GM20431 (cell line): ENCODE results near the gene COL4A3.

ENCODE experiments used
- in situ Hi-C: fragments of 300-500 bp; cut with MseI, MboI; formaldehyde crosslinking; loops from one replicate; pipeline ENCODE4 v1.15.0; 2020; ENCODE audit warnings: low sequenced_read_pairs; ENCODE audit not compliant: unreplicated experiment

The COL4A3 gene

GRCh38 chr2:227267410-227268115 lies 103.1 kb downstream of the COL4A3 start:
- in situ Hi-C loops: no loop called here

GRCh38 chr2:227280895-227281294 lies 116.5 kb downstream of the COL4A3 start:
- in situ Hi-C loops: no loop called here

- in situ Hi-C loops: no loop called here
Measured at GRCh38 chr2:227285741-227286236, 121.4 kb downstream of the COL4A3 start.

GRCh38 chr2:227287771-227288170 lies 123.3 kb downstream of the COL4A3 start:
- in situ Hi-C loops: no loop called here

- in situ Hi-C loops: no loop called here
Measured at GRCh38 chr2:227292314-227292713, 127.9 kb downstream of the COL4A3 start.

GRCh38 chr2:227293531-227293930 lies 129.1 kb downstream of the COL4A3 start:
- in situ Hi-C loops: no loop called here

- in situ Hi-C loops: no loop called here
Measured at GRCh38 chr2:227295806-227296205, 131.4 kb downstream of the COL4A3 start.

- in situ Hi-C loops: no loop called here
Measured at GRCh38 chr2:227296671-227297405, 132.4 kb downstream of the COL4A3 start.

- in situ Hi-C loops: no loop called here
Measured at GRCh38 chr2:227301523-227301922, 137.1 kb downstream of the COL4A3 start.

- in situ Hi-C loops: no loop called here
Measured at GRCh38 chr2:227308784-227309183, 144.4 kb downstream of the COL4A3 start.

- in situ Hi-C loops: no loop called here
Measured at GRCh38 chr2:227310756-227311110, 146.3 kb downstream of the COL4A3 start.

- in situ Hi-C loops: no loop called here
Measured at GRCh38 chr2:227311861-227312506, 147.6 kb downstream of the COL4A3 start.

- in situ Hi-C loops: no loop called here
Measured at GRCh38 chr2:227312579-227312978, 148.2 kb downstream of the COL4A3 start.

- in situ Hi-C loops: no loop called here
Measured at GRCh38 chr2:227313310-227313709, 148.9 kb downstream of the COL4A3 start.

- in situ Hi-C loops: no loop called here
Measured at GRCh38 chr2:227317834-227318233, 153.4 kb downstream of the COL4A3 start.

- in situ Hi-C loops: no loop called here
Measured at GRCh38 chr2:227320305-227321094, 156.1 kb downstream of the COL4A3 start.

GRCh38 chr2:227322530-227323205 lies 158.2 kb downstream of the COL4A3 start:
- in situ Hi-C loops: no loop called here

- in situ Hi-C loops: no loop called here
Measured at GRCh38 chr2:227323818-227324217, 159.4 kb downstream of the COL4A3 start.

GRCh38 chr2:227324642-227324994 lies 160.2 kb downstream of the COL4A3 start:
- in situ Hi-C loops: no loop called here
